NCI-H1436 (cell line): ENCODE measurements around the gene AIDA.
"Not testable (repeated sequence)": the region's sequence is repeated elsewhere in the genome, so short reads cannot be mapped to it uniquely, and the experiment has no call there.

Source experiments
- DNase-seq: peaks from one replicate; lab custom pipeline; 2025; lab: John Stamatoyannopoulos, UW

The AIDA gene

GRCh38 chr1:222713091-222713961 lies 1.0 kb upstream of the AIDA start:
- peak; percentile 98 for DNase-seq

- peak; percentile 47 for DNase-seq
These were observed 705 bp downstream of the AIDA start for GRCh38 chr1:222711319-222712252.

DNA sequence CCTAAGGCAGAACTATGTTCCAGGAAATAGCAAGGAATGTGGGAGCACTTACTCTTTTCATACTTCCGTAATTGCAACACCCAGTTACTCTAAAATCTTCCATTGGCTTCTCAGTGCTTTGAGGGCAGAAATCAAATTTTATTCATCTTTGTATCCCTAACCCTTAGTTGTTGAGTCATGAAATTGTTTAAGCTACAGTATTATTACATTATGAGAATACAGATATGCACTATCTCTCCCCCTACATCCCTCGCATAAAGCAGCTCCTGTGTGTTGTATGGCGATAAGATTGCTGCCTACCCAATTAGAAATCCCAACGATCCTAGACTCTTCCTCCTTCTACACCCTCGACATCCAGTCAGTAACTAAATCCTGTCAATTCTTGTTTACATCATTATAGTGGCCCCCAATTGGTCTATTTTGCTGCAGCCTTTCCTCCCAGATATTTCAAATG lies 2.6 kb downstream of the AIDA start:
- DNase-seq, result no peak

- DNase-seq, result no peak
These were observed 5.5 kb downstream of the AIDA start for GRCh38 chr1:222706815-222707214.

GRCh38 chr1:222704260-222704659 lies 8.0 kb downstream of the AIDA start:
- DNase-seq, result no peak

- DNase-seq, result no peak
These were observed 10.1 kb downstream of the AIDA start for GRCh38 chr1:222702210-222702609.

DNA sequence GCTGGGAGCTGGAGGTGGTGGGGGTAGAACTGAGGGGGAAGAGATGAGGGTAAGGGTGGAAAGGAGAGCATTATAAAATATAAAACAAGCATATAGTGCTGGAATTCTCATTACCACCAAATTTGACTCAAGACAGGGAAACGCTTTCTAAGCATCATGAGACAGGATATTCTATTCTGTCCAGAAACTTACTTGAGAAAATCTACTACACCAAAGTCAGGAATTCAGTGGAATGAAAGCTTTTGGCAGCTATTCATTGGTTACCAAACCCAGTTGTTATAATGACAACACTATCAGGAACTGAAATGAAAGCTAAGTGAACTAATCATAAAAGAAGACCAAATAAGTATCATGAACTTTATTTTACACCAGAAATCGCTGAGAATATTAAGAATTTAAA lies 14.5 kb downstream of the AIDA start:
- DNase-seq, result no peak

DNA sequence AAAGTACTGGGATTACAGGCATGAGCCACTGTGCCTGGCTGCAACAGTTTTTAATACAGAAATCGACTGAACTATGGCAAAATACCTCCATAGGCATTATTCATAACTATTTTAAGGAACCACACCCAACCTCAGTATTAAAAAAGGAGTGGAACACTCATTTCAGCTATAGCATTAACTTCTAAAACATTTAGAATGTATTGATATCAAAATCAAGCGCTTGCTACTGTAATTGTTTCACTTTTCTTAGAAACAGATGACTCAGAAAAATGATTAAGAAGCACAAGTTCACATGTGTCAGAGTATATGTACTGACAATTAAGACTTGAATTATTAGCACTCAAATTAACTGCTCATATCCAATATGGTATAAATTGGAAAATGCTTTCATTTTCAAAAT lies 15.1 kb downstream of the AIDA start:
- DNase-seq, result no peak

GRCh38 chr1:222696741-222697140 lies 15.6 kb downstream of the AIDA start:
- no peak for DNase-seq

DNA sequence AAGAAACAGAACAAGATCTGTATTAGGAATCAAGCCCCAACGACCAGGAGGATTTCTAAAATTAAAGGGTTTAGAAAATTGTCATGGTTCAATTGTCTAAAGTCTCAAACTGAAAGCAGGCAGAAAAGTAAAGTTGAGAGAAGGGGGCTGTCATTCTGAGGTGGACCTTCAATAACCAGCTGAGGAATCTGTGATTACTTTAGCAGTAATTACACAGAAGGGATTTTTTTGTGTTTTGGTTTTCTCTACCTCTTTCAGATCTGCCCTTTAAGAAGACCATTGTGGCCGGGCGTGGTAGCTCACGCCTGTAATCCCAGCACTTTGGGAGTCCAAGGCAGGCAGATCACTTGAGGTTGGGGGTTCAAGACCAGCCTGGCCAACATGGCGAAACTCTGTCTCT lies 17.4 kb downstream of the AIDA start:
- DNase-seq, result no peak

- DNase-seq, result no peak
These were observed 21.3 kb downstream of the AIDA start for GRCh38 chr1:222691016-222691415.

- DNase-seq, result no peak
These were observed 32.2 kb downstream of the AIDA start for GRCh38 chr1:222680080-222680479.

DNA sequence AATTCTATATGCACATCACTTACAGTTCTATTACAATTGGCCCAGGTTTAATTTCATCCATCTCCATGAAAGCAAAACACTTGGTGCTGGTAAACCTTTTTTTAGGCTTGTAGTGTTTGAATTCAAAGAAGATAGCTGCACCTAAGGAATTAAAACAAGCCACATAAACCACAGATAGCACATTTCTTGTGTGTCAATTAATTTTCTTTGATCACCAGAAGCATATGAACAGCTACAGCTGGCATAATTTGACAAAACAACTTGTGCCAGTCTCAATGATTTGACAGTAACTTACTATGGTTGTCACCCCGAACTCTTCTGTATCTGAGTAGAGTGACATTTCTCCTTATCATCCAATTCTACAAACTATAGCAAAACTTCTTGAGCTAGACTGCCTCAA lies 42.2 kb downstream of the AIDA start:
- DNase-seq, result no peak

GRCh38 chr1:222669107-222669506 lies 43.2 kb downstream of the AIDA start:
- not testable (repeated sequence) for DNase-seq

GRCh38 chr1:222668184-222668583 lies 44.1 kb downstream of the AIDA start:
- not testable (repeated sequence) for DNase-seq

DNA sequence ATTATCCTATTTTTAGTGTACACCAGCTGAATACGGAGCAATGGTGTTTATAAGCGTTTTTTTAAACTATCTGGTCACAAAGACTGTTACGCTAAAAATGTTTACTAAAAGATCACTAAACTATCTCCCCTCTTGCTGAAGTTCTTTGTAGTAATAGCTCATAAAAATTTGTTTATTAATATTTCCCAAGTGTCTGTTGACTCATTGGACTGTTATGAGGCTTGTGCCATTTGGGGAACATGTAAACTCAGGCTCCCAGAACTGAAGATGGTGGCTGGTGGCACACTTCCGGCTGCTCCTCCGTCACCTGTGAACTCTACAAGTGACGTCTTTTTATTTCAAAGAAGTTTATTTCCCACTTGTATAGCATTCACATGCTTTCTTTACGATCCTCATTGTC lies 46.3 kb downstream of the AIDA start:
- no peak for DNase-seq

DNA sequence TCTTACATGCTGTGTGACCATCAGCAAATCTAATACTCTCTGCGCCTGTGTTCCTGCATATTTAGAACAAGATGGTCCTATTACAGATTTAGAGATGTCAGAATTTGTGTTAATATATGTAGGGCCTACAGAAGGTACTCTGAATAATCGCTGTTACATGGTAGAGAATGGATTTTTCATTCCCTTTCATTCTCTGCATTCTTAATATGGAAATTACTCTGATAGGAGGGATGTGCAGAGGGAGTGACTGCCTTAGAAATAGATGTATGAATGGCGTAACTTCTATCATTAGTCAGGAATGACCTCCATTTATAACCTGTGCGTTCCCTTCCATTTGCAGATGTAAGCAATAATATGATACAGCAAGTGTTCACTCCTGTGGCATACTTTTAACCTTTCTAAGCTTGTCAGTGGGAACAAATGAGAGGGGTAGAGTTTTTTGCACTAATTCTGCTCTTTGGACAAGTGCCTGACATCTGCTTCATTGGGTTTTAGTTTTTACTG lies 48.8 kb downstream of the AIDA start:
- no peak for DNase-seq

DNA sequence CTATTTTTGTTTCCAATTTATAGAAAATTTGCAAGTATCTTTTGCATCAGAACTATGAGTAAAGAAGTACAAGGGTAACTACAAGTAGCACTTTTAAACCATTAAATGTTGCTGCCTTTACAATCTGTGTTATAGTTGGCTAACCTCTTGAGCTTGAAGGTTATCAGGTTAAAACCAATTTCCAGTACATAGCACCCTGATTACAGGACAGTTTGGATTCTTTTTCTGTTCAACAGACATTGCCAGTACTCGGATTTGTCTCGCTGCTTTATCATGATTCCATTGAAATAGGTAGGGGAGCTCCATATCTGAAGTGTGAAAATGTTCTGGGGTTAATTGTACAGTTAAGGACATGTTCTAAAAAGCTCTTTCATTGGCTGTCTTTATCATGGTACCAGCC lies 54.4 kb downstream of the AIDA start:
- DNase-seq, result no peak

DNA sequence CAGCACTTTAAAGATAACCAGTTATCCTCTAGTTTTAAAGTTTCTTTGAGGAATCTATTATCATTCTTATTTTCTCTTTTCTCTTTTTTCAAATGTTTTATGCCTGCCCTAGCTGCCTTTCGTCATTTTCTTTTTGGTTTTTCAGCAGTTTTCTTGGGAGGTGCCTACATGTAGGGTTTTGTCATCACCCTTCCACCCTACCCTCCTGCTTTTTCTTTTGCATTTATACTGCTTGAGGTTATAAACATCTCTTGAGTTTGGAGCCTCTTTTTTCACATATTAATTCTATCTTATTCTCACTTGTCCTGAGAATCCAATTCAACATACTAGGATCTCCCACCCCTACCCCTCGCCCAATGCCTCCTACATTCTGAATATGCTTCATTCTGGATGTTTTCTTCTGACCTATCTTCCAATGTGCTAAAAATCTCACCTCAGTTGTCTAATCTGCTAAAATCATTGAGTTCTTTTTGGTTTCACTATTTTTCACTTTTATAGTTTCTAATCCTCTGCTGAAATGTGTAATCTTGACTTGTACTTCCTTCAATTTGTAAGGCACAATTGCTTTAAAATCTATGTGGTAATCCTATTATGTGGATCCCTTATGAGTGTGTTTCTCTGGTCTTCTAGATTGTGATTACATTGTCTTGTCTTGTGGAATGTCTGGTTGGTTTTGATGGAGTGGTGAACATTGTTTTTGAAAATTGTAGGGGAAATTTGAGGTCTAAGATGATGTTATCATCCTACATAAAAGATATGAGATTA lies 55.7 kb downstream of the AIDA start:
- no peak for DNase-seq

DNA sequence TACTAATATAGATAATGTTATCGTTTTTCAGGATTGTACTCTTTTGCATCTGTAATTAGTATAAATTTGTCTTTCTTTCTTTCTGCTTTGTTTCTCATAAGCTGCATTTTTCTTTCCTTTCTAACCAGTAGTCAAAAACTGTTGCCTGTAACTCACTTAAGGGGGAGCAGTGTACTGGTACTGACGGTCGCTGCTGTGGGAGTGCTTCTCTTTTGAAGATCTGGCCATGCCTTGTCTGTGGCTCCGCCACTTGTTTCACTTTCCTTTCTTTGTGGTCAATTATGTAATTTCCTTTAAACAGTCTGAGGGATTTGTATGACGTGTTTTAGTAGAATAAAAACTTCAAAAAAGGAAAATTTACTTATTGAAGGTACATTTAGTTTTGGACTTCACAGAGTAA lies 57.4 kb downstream of the AIDA start:
- no peak for DNase-seq

GRCh38 chr1:222653178-222653827 lies 59.0 kb downstream of the AIDA start:
- no peak for DNase-seq
